GM12801 (cell line): ENCODE data around the gene OTX1.

Experiments
- CTCF ChIP-seq: IDR thresholded peaks from one replicate; pipeline ENCODE4 v1.5.1; 2011; ENCODE audit warnings: control low read depth; ENCODE audit not compliant: insufficient read length; ENCODE audit errors: extremely low read depth

Gene OTX1

GRCh38 chr2:63050334-63051041 lies at the start of gene OTX1:
Gene OTX1, plus strand, starts transcription at chr2:63050830. Its CDS starts 2,161 bp downstream, at chr2:63052991.
- no peak for TF ChIP-seq CTCF

DNA sequence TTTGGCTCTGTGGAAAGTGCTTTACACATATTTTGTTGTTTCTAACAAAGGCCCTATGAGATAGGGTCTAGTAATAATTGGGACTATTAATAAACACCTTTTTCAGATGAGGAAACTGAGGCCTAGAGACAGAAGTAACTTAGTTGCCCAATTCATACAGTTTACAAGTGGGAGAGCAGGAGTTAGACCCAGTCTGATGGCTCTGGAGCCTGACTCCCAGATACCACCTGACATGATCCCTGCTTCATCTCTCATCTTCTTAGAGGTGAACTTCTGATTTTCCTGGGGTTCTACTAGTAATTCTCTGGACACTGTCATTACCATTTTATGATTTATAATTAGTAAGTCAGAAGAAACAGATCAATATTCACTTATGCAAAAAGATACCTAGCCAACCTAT lies 49.1 kb upstream of the OTX1 start:
- TF ChIP-seq CTCF = no peak

DNA sequence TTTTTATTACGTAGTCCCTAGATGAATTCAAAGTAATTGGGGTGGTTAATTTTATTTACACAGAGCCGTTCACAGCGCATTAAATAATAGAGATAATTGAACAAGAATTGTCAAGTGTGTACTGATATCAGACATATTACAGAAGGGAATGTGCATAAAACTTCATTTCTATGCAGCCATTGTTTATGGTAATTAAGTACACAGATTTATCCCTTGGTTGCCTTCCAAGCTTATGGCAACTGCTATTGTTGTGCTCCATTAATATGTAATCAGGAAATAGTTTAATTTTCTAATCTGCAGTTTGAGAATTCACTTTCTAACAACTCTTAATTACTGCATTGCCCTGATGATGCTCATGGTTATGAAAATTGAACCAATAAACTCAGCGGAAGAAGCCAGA lies 47.3 kb upstream of the OTX1 start:
- no peak for TF ChIP-seq CTCF

DNA sequence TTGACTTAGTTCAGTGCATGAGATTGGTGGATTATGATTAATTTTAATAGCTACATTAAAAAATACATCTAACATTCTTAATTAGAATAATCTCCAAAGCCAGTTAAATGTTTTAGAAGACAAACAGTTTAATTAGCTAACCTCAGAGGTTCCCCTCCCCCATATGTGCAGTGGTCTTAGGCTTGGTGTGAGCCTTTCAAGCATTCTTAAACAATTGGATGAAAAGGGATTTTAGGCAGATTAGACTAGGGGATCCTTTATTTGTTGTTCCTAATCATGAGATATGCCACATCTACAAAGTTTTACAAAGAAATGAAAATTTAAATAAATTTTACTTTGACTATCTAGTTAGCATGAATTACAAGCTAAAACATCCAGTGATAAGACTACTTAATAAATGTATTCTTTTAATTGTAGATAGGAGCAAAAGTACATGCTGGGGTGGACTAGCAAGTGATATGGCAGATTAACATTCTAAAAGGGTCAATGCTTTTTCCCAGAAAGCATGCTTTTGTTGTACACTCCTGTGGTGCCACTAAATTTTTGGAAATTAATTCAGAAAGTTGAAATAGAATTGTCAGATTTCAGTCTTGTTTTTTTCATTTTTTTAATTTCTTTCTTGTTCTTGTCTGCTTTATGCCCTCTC lies 42.7 kb upstream of the OTX1 start:
- no peak for TF ChIP-seq CTCF

DNA sequence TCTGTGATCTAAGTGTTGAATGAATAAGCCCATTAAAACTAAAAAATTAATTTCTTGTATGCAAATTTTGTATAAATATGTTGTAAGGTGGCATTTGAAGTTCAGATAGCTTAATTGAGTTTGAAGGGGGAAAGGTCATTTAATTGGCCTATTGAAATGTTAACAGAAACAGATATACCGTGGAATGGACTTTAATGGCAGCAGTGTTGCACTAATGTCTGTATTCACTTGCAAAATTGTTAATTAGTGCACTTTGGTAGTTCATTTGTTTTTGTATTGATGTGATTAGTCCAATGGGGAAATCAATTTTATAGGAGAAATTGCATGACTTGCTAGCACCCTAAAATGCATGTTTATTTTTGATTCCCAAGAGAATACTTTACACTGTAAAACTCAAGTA lies 41.8 kb upstream of the OTX1 start:
- TF ChIP-seq CTCF = no peak

- TF ChIP-seq CTCF = no peak
Observed at GRCh38 chr2:63009490-63009889, 41.1 kb upstream of the OTX1 start.

DNA sequence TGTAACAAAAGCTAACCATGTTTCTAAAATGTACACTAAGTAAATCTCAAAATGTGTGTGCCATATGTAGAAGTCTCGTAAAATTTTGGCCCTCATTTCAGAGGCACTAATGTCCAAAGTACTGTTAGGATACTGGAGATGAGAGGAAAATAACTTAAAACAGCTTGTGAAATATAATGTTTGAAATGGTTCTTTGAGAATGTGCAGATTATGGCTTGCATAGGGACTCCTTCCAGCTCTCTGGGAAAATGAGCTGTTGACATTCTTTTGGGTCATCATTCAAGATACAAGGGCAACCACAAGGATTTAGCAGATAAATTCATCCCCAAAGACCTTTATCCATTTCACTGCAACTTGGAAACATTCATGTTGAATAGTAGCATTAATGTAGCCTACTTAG lies 38.1 kb upstream of the OTX1 start:
- TF ChIP-seq CTCF = no peak
